Measurements from ENCODE around the gene UGT2B11. TPM values are rescaled to one million over a fixed set of nuclear protein-coding genes. Genes with fewer than 3 reads are reported as not detected.
"Not testable (repeated sequence)": the region's sequence is repeated elsewhere in the genome, so short reads cannot be mapped to it uniquely, and the experiment has no call there.

Gene UGT2B11
- total and polyA plus RNA-seq, 2 donors (not counting 3 experiments of a cell fraction or from before 2014, with no cell fraction given) = not detected

GRCh38 chr4:69250884-69251283 is 36.3 kb upstream of the UGT2B11 start:
- H3K9ac ChIP-seq (replicated peaks; ENCODE audit: extremely low read depth, insufficient read depth, low read length); intact Hi-C loops (cut with micrococcal nuclease); H3K79me2 ChIP-seq (ENCODE audit: control insufficient read depth, insufficient read depth, low read length); H3K9me1 ChIP-seq (replicated peaks; ENCODE audit: control insufficient read depth, extremely low read depth, insufficient read depth, low read length); H3K27ac ChIP-seq (ENCODE audit: insufficient read depth, low read depth, low read length); H2AFZ ChIP-seq (ENCODE audit: low read depth, low read length); FAIRE-seq; H3K4me1 ChIP-seq (ENCODE audit: control insufficient read depth, extremely low read depth, insufficient read depth, low read length); DNase-seq (ENCODE audit: low read depth, low spot score); H3K9me3 ChIP-seq (replicated peaks; ENCODE audit: control insufficient read depth, insufficient read depth, low read length); dilution Hi-C loops (cut with MboI; ENCODE audit: extremely low pct_ligation_motif_present, low sequenced_read_pairs); H3K36me3 ChIP-seq (ENCODE audit: control insufficient read depth in 2 of 2, extremely low read depth in 1 of 2, insufficient read depth in 2 of 2, low read length in 2 of 2); BruUV-seq (replicated peaks); H3K4me2 ChIP-seq (ENCODE audit: insufficient read depth, low read length); CTCF ChIA-PET; H3K4me3 ChIP-seq (replicated peaks in 1 of 3; ENCODE audit: insufficient read depth in 1 of 3, low read depth in 1 of 3, low read length in 3 of 3); H4K20me1 ChIP-seq (replicated peaks; ENCODE audit: control insufficient read depth, extremely low read depth, insufficient read depth, low read length); POLR2A ChIA-PET; H3K27me3 ChIP-seq (ENCODE audit: control insufficient read depth in 2 of 2, insufficient read depth in 2 of 2, low read length in 2 of 2): not testable (repeated sequence)

DNA sequence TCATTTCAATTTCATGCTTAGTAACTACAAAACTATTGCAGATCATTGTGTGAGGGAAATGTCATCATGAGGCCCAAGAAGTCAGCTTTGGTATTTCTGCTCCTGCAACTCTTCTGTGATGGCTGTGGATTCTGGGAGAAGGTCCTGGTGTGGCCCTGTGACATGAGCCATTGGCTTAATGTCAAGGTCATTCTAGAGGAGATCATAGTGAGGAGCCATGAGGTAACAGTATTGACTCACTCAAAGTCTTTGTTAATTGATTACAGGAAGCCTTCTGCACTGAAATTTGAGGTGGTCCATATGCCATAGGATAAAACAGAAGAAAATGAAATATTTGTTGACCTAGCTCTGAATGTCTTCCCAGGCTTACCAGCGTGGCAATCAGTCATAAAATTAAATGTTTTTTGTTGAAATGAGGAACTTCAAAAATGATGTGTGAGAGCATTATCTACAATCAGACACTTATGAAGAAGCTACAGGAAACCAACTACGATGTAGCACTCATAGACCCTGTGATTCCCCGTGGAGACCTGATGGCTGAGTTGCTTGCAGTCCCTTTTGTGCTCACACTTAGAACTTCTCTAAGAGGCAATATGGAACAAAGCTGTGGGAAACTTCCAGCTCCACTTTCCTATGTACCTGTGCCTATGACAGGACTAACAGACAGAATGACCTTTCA is 28.2 kb upstream of the UGT2B11 start:
- H3K9me1 ChIP-seq (replicated peaks; ENCODE audit: control insufficient read depth, extremely low read depth, insufficient read depth, low read length); POLR2A ChIA-PET; H3K4me1 ChIP-seq (ENCODE audit: control insufficient read depth, extremely low read depth, insufficient read depth, low read length); DNase-seq (ENCODE audit: low read depth, low spot score); H3K9ac ChIP-seq (replicated peaks; ENCODE audit: extremely low read depth, insufficient read depth, low read length); H3K27me3 ChIP-seq (ENCODE audit: control insufficient read depth in 2 of 2, insufficient read depth in 2 of 2, low read length in 2 of 2); H3K4me3 ChIP-seq (replicated peaks in 1 of 3; ENCODE audit: insufficient read depth in 1 of 3, low read depth in 1 of 3, low read length in 3 of 3); H3K4me2 ChIP-seq (ENCODE audit: insufficient read depth, low read length); intact Hi-C loops (cut with micrococcal nuclease); CTCF ChIA-PET; dilution Hi-C loops (cut with MboI; ENCODE audit: extremely low pct_ligation_motif_present, low sequenced_read_pairs); H3K27ac ChIP-seq (ENCODE audit: insufficient read depth, low read depth, low read length); H3K79me2 ChIP-seq (ENCODE audit: control insufficient read depth, insufficient read depth, low read length); BruUV-seq (replicated peaks); FAIRE-seq; H3K9me3 ChIP-seq (replicated peaks; ENCODE audit: control insufficient read depth, insufficient read depth, low read length); H3K36me3 ChIP-seq (ENCODE audit: control insufficient read depth in 2 of 2, extremely low read depth in 1 of 2, insufficient read depth in 2 of 2, low read length in 2 of 2); H2AFZ ChIP-seq (ENCODE audit: low read depth, low read length); H4K20me1 ChIP-seq (replicated peaks; ENCODE audit: control insufficient read depth, extremely low read depth, insufficient read depth, low read length): not testable (repeated sequence)

DNA sequence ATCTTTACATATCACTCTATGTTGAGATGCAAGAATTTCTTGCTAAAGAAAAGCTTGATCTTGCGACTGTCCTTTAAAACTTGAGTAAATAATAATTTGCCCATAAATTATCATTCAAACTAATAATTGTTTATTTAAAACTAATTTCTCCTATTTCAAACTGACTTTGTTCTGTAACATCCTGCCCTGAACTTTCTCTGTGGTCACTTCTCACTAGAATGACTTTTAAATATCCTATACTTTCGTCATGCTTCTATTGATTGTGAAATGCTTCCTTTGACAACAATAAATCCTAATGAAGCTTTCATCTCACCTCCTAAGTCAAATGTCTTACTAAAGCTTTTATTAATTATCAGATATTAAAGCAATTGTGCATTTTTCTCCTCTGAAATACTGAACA is 27.2 kb upstream of the UGT2B11 start:
- BruUV-seq (replicated peaks); dilution Hi-C loops (cut with MboI; ENCODE audit: extremely low pct_ligation_motif_present, low sequenced_read_pairs): not testable (repeated sequence)

DNA sequence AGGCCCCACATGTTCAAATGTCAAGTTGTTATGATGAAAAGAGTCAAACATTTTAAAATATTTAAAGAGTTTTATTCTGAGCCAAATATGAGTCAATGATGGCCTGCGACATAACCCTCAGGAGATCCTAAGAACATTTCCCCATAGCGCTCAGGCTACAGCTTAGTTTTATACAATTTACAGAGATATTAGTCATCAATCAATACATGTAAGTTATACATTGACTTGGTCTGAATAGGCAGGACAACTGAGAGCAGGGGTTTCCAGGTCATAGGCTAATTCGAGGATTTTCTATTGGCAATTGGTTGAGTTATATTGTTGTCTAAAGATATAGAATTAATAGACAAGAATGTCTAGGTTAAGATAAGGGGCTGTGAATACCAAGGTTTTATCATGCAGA is 26.2 kb upstream of the UGT2B11 start:
- H3K4me1 ChIP-seq (ENCODE audit: control insufficient read depth, extremely low read depth, insufficient read depth, low read length); H4K20me1 ChIP-seq (replicated peaks; ENCODE audit: control insufficient read depth, extremely low read depth, insufficient read depth, low read length); H3K9me3 ChIP-seq (replicated peaks; ENCODE audit: control insufficient read depth, insufficient read depth, low read length); FAIRE-seq; H3K27ac ChIP-seq (ENCODE audit: insufficient read depth, low read depth, low read length); H3K4me2 ChIP-seq (ENCODE audit: insufficient read depth, low read length); CTCF ChIA-PET; H2AFZ ChIP-seq (ENCODE audit: low read depth, low read length); BruUV-seq (replicated peaks); intact Hi-C loops (cut with micrococcal nuclease); H3K36me3 ChIP-seq (ENCODE audit: control insufficient read depth in 2 of 2, extremely low read depth in 1 of 2, insufficient read depth in 2 of 2, low read length in 2 of 2); dilution Hi-C loops (cut with MboI; ENCODE audit: extremely low pct_ligation_motif_present, low sequenced_read_pairs); DNase-seq (ENCODE audit: low read depth, low spot score); H3K9me1 ChIP-seq (replicated peaks; ENCODE audit: control insufficient read depth, extremely low read depth, insufficient read depth, low read length); H3K4me3 ChIP-seq (replicated peaks in 1 of 3; ENCODE audit: insufficient read depth in 1 of 3, low read depth in 1 of 3, low read length in 3 of 3); H3K27me3 ChIP-seq (ENCODE audit: control insufficient read depth in 2 of 2, insufficient read depth in 2 of 2, low read length in 2 of 2); H3K79me2 ChIP-seq (ENCODE audit: control insufficient read depth, insufficient read depth, low read length); POLR2A ChIA-PET; H3K9ac ChIP-seq (replicated peaks; ENCODE audit: extremely low read depth, insufficient read depth, low read length): not testable (repeated sequence)

More for the DNA sequence above, 27.2 kb upstream of the UGT2B11 start:
- H3K4me2 ChIP-seq (ENCODE audit: insufficient read depth, low read length); H3K4me3 ChIP-seq (replicated peaks in 1 of 3; ENCODE audit: insufficient read depth in 1 of 3, low read depth in 1 of 3, low read length in 3 of 3); H3K4me1 ChIP-seq (ENCODE audit: control insufficient read depth, extremely low read depth, insufficient read depth, low read length); H3K9me1 ChIP-seq (replicated peaks; ENCODE audit: control insufficient read depth, extremely low read depth, insufficient read depth, low read length); H3K27me3 ChIP-seq (ENCODE audit: control insufficient read depth in 2 of 2, insufficient read depth in 2 of 2, low read length in 2 of 2); H3K9ac ChIP-seq (replicated peaks; ENCODE audit: extremely low read depth, insufficient read depth, low read length); intact Hi-C loops (cut with micrococcal nuclease); H3K36me3 ChIP-seq (ENCODE audit: control insufficient read depth in 2 of 2, extremely low read depth in 1 of 2, insufficient read depth in 2 of 2, low read length in 2 of 2); FAIRE-seq; DNase-seq (ENCODE audit: low read depth, low spot score); H3K27ac ChIP-seq (ENCODE audit: insufficient read depth, low read depth, low read length); H3K79me2 ChIP-seq (ENCODE audit: control insufficient read depth, insufficient read depth, low read length); H3K9me3 ChIP-seq (replicated peaks; ENCODE audit: control insufficient read depth, insufficient read depth, low read length); H4K20me1 ChIP-seq (replicated peaks; ENCODE audit: control insufficient read depth, extremely low read depth, insufficient read depth, low read length); H2AFZ ChIP-seq (ENCODE audit: low read depth, low read length); POLR2A ChIA-PET: not testable (repeated sequence)
- CTCF ChIA-PET = interaction anchor here (1.2 kb wide), 1 partner anchor 68 kb away, joined by 3 read pairs; no protein-coding TSS in a partner anchor

Measured in endothelial cell of umbilical vein (primary cell).